Kidney (tissue), 14 donors: Measurements from ENCODE around the gene COBL. TPM values are rescaled to one million over a fixed set of nuclear protein-coding genes. Genes with fewer than 3 reads are reported as not detected.

Source experiments
- DNase-seq, 5 donors: peaks; one replicate each; pipeline ENCODE4 v3.0.0-alpha.2; 2013 to 2020
- FAIRE-seq: peaks from 2 replicates; lab custom pipeline; 2012; peaks lifted over from hg19 to GRCh38; lab: Jason Lieb, UNC
- H3K27ac ChIP-seq, 2 donors: one replicate each; pipeline ENCODE4 v1.7.0; 2013; ENCODE audit warnings: low read depth in 2 of 2, low read length in 2 of 2, inconsistent platforms in 1 of 2
- H3K27me3 ChIP-seq: one replicate; pipeline ENCODE4 v1.7.1; 2013; ENCODE audit warnings: low read length, inconsistent platforms; ENCODE audit not compliant: control insufficient read depth, insufficient read depth
- H3K36me3 ChIP-seq, 3 donors: one replicate each; pipeline versions ENCODE4 v1.7.0 to v1.7.1; 2013; ENCODE audit warnings: low read length in 3 of 3, control low read depth in 1 of 3, inconsistent platforms in 1 of 3; ENCODE audit not compliant: insufficient read depth in 3 of 3, control insufficient read depth in 2 of 3
- H3K4me1 ChIP-seq, 3 donors: one replicate each; pipeline versions ENCODE4 v1.7.0 to v1.7.1; 2013; ENCODE audit warnings: low read length in 3 of 3, inconsistent platforms in 1 of 3, low read depth in 1 of 3; ENCODE audit not compliant: control insufficient read depth in 2 of 3, insufficient read depth in 2 of 3
- H3K4me3 ChIP-seq, 3 donors: one replicate each; pipeline versions ENCODE4 v1.7.0 to v1.8.1; 2013; ENCODE audit warnings: low read length in 3 of 3, control low read depth in 1 of 3, inconsistent platforms in 1 of 3
- H3K9ac ChIP-seq, 3 donors: one replicate each; pipeline versions ENCODE4 v1.7.0 to v1.7.1; 2013; ENCODE audit warnings: low read length in 3 of 3, control low read depth in 1 of 3, inconsistent platforms in 1 of 3
- H3K9me3 ChIP-seq, 3 donors: one replicate each; pipeline versions ENCODE4 v1.7.0 to v1.7.1; 2013; ENCODE audit warnings: low read length in 3 of 3, control low read depth in 1 of 3, inconsistent platforms in 1 of 3; ENCODE audit not compliant: control insufficient read depth in 2 of 3, insufficient read depth in 1 of 3
- CTCF ChIP-seq: IDR thresholded peaks from 3 replicates; pipeline ENCODE4 v1.5.1; 2012; ENCODE audit warnings: mild to moderate bottlenecking, moderate library complexity, borderline replicate concordance; ENCODE audit not compliant: insufficient read depth; ENCODE audit errors: extremely low read depth
- intact Hi-C: fragments of 100-400 bp; cut with DNase I; formaldehyde crosslinking; loops from one replicate; pipeline ENCODE4 v1.11.1; 2022
- polyA plus RNA-seq: library from polyadenylated mRNA; stranded (reverse); fragments of 350-450 nt; fragmentation: Illumina TruSeq; extraction: RNeasy Lipid Tissue Mini Kit (QIAGEN cat#74804); gene quantifications from one replicate; pipeline ENCODE4 v1.2.3, GENCODE V29; 2014; ENCODE audit warnings: low read depth, low replicate concordance; ENCODE audit not compliant: insufficient read depth
- total RNA-seq: library from RNA; stranded (reverse); fragmentation: NEBNext Ultra II Directional; extraction: Animal tissue kit (Norgen Biotek cat#: 25700); gene quantifications from one replicate; pipeline ENCODE4 v1.2.1, GENCODE V29; 2021
- donor health status: control.
- donor health status: control.
- donor health status: control.
- donor health status: control.
- donor health status: control.
- donor health status: DM: yes; HTN: yes; CAD: no.
- donor health status: Normal renal cell carcinoma (clear cell type).

Gene COBL
- total and polyA plus RNA-seq, 2 donors from 2014 or later = 9.8 to 42.7 TPM

GRCh38 chr7:51104278-51104677, 212.3 kb downstream of the COBL start:
- Histone ChIP-seq H3K4me1 (no peaks in the 10 kb centered on the region), H3K4me3 (no peak overlapping the region), H3K27ac (no peak overlapping the region), H3K36me3 (no peaks in the 10 kb centered on the region), H3K9ac (no peak overlapping the region), H3K27me3 (no peaks in the 10 kb centered on the region), H3K9me3 (no peaks in the 10 kb centered on the region)
- no peak for DNase-seq
- no peak for TF ChIP-seq CTCF
- intact Hi-C loops = no loop called here
- no peak for FAIRE-seq

GRCh38 chr7:51103718-51104117, 212.9 kb downstream of the COBL start:
- H3K27ac ChIP-seq = no peak overlapping the region
- H3K9me3 ChIP-seq = no peaks in the 10 kb centered on the region
- FAIRE-seq = no peak
- H3K36me3 ChIP-seq = no peaks in the 10 kb centered on the region
- no peaks in the 10 kb centered on the region for H3K27me3 ChIP-seq
- H3K4me3 ChIP-seq = no peak overlapping the region
- no peak overlapping the region for H3K9ac ChIP-seq
- no peaks in the 10 kb centered on the region for H3K4me1 ChIP-seq
- no peak for TF ChIP-seq CTCF
- no peak for DNase-seq
- intact Hi-C loops = no loop called here

- Histone ChIP-seq H3K27ac (no peak overlapping the region), H3K27me3 (no peaks in the 10 kb centered on the region), H3K9ac (no peak overlapping the region), H3K9me3 (peaks cover 0 to 6% (median 0%) of the 10 kb centered on the region in 3 donors), H3K4me3 (no peak overlapping the region), H3K36me3 (no peaks in the 10 kb centered on the region), H3K4me1 (no peaks in the 10 kb centered on the region)
- FAIRE-seq (no peak), DNase-seq (no peak)
- intact Hi-C loops = no loop called here
- TF ChIP-seq CTCF = no peak
Measured at GRCh38 chr7:51102828-51103227, 213.8 kb downstream of the COBL start.

GRCh38 chr7:51101111-51101757, 215.4 kb downstream of the COBL start:
- TF ChIP-seq CTCF = no peak
- no peak for FAIRE-seq
- Histone ChIP-seq H3K27me3 (no peaks in the 10 kb centered on the region), H3K9ac (no peak overlapping the region), H3K27ac (no peak overlapping the region), H3K9me3 (peaks cover 0 to 6% (median 0%) of the 10 kb centered on the region in 3 donors), H3K4me1 (no peaks in the 10 kb centered on the region), H3K36me3 (no peaks in the 10 kb centered on the region), H3K4me3 (no peak overlapping the region)
- no peak for DNase-seq
- intact Hi-C loops = no loop called here
